Measurements from ENCODE around the gene CACNG5.
"Not testable (repeated sequence)": the region's sequence is repeated elsewhere in the genome, so short reads cannot be mapped to it uniquely, and the experiment has no call there.

Gene CACNG5

DNA sequence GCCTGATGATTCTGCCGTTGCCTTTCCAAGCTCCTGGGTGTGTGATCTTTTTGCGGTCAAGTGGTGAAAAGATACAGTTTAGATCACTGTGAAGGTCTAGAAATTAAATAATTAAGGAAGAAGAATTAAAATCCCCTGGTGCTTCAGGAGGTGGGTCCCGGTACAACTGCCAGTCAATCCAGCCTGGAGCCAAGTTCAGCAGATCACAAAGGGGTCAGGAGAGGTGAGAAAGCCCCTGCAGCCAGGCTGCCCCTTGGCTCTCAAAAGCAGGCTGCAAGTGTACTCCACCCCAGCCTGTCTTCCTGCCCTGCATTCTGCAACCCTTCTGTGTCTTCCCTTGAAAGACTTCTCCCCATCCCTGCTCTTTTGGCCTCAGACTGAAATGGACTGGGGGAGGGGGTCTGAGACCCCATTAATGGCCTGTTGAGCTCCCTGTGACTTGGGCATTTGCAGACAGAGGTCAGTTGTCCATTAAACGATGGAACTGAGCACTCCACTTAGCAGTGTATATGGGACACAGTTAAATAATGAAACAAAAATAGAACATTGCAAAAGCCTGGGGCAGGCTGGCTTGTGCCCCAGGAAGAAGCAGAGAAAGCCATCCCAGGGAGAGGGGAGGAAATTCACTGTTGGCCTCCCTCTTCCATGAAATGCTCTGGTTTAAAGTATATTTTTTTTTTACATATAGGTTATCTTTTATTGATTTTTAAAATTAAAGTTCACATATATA is 15.1 kb downstream of the CACNG5 start:
- DNase-seq: no peak

DNA sequence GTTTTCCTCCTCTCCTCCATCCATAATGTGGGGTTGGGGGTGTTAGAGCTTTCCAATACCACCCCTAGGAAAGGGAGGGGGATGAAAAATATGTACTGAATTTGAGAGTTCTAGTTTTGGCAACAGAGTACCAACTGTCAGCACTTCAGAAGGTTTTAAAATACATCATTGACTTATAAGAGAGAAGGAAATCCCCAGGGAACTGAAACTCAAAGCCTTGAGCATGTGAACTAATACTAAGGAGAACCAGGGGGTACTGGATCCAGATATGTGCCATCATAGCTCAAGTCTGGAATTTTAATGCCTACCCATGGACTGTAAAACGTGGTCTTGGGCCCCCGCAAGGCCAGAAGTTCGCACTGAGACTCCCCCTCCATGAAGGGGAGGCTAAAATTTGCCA is 15.8 kb downstream of the CACNG5 start:
- DNase-seq: no peak

DNA sequence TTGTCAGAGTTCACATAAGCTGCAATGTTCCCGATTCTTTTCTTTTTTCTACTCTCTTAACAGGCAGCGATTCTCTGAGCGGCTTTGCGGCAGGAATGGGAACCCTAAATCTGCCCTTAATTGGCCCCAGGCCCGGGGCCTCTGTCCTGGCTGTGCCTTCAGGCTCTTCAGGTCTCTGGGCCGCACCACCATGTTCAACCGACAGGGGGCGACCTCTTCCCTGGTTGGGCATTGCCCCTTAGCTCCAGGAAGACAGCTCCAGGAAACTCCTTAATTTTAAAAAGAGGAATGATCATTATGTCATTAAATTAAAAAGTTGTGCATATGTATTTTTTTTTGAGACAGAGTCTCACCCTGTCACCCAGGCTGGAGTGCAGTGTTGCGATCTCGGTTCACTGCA is 20.3 kb downstream of the CACNG5 start:
- no peak for DNase-seq

DNA sequence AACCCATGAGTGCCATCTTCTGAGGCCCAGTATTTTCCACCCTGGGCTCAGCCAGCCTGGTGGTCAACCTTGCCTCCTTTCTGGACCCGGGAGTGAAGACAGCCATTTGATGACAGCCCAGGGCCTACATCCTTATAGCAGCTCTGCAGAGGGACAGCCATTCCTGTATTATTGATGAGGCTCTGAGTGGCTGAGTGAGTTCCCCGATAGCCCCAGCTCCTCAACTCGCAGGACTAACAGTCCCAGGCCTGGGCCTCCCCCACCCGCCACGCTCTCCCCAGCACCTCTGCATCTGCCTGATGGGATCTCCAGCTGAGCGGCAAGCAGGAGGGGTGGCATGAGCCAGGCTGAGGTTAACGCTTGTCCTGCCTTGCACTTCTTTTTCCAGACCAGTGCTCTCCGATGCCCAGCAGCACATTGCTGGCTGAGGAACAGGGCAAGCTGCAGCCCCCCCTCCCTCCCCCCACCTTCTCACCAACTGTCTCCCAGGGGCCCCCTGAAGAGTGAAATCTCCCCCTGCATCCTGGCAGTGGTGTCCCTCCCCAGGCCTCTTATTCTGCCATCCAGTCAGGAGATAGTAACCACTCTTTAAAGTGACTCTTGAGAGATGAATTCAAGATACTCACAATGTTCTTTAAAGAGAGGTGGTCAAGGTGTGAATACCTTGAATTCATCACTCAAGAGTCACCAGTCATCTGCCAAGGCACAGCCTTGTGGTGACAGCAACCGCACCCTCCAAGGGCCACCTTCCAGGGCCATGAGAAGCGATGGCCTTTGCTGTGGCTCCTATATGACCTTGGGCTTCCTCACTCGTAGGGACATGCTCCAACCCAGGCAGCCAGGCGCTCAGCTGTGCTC is 23.5 kb downstream of the CACNG5 start:
- no peak for DNase-seq

DNA sequence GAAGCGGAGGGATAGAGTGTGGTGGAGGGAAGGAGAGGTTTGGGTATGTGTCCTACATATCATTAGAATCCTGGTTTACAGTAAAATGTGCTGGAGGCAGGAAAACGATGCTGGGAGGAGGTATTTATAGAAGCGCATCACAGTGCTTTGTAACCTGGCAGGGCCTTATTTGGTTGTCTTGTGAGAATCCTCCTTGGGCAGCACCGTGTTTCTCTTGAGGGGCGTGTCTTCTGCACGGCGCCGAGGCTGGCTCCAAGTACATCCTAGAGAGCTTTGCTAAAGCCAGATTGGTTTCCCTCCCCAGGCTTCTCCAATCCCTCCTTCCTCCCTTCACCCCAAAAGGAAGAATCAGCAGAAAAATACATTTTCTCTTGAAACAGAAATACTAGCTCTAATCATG is 24.4 kb downstream of the CACNG5 start:
- no peak for DNase-seq

DNA sequence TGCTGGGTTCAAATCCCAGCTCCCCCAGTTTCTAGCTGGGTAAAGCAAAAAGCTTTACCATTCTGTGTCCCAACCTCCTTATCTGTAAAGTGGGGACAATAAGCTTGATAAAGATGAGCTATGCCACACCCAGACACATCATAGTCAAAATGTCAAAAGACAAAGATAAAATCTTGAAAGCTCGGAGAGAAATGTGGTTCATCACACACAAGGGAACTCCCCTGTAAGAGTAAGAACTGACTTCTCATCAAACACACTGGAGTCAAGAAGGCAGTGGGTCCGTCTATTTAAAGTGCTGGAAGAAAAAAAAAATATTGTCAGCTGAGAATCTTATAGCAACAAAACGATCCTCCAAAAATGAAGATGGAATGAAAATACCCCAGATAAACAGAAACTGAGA is 25.3 kb downstream of the CACNG5 start:
- DNase-seq: no peak

DNA sequence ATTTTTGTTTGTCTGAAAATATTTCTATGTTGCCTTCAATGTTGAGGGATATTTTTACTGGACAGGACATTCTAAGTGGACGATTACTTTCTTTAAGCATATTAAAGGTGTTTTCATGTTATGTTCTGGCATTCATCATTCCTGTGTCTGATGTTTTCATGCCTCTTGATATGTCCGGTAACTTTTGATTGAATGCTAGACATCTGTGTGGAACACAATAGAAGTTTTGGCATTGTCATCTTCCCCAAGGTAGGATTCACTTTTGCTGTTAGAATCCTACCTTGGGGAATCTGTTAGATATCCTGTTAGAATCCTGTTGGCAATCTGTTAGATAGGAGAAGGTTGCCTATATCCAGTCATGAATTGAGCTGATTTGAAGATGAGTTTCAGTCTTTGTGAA is 28.9 kb downstream of the CACNG5 start:
- DNase-seq: no peak

DNA sequence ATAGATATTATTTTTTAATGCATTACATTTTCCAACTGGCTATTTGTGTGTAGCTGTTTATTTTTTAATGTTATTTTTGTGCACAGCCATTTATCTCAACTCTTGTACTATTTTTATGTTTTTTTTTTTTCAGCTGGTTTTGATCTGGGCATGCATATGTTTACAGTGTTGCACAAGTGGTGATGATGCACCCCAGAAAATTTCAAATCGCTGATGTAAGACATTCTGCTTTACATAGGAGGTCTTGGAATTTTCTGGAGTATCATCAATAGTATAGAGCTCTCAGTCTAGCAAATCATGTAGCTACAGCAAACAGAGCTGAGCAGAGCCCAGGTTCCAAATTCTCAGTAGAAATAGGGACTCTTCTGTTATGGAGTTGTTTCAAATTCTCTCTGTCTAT is 30.2 kb downstream of the CACNG5 start:
- DNase-seq: no peak

DNA sequence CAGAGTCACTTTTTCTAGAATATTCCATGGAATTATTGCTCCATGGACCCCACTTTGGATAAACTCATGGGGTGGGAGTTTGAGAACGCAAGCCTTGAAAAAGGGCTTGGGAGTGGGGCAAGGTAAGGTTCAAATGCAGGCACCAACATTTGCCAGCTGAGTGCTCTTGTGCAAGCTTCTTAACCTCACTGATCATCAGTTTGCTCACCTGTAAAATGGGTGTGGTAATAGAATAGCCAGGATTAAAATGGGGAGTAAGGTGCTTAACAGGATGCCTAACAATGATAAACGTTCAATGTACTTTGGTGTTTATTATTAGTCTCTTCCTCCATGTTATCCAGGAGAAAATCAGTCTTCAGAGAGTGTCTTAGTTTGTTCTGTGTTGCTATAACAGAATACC is 39.0 kb downstream of the CACNG5 start:
- no peak for DNase-seq

DNA sequence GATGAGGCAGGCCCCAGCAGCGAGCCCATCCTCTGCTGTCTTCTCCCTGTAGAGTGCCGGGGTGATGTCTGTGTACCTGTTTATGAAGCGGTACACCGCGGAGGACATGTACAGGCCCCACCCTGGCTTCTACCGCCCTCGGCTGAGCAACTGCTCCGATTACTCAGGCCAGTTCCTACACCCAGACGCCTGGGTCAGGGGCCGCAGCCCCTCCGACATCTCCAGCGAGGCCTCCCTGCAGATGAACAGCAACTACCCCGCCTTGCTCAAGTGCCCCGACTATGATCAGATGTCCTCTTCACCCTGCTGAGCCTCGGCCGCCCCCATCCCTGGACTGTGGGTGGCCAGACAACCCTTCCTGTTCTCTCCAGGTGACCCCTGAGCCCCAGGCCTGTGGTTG is 50.0 kb downstream of the CACNG5 start:
- DNase-seq: no peak

DNA sequence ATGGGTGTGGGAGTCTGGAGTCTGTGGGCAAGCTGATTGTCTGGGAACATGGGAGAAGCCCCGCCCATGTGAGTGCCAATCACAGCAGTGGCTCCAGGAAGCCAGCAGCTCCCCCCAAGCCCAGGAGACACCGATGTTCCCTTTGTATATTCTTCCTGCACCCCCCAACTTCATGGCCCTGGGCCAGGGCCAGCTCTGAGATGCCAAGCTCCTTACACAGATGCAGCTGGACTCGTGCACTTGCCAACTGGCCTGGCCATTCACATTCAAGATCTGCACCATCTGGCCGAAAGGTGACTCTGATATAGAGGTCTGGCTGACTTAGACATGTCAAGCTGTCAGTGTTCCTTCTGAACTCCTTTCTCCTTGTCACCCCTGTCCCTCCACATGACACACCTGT is 50.5 kb downstream of the CACNG5 start:
- no peak for DNase-seq

DNA sequence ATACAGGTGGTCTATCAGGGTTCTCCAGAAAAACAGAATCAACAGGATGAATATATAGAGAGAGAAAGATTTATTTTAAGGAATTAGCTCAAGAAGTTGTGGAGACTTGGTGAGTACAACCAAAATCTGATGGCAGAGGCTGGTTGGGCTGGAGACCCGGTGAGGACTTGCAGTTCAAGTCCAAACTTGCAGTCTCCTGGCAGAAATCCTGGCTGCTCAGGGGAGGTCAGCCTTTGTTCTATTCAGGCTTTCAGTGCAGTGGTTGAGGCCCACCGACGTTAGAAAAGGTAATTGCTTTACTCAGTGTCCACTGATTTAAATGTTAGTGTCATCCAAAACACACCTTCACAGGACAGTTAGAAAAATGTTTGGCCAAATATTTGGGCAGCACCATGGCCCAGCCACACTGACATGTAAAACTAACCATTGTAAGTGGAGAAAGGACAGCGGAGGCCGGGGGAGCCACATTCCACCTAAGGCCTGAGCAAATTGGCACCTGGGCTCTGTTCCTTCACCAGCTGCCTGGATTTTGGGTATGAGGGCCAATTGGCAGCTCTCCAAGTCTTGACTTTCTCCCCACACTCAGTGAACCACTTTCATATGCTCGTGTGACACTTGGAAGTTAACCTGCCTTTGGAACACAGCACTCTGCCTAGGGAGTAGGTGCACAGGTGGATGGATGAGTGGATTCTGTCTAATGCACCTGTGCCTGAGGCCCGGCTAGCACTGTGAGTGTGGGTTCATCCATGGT is 54.7 kb downstream of the CACNG5 start:
- DNase-seq: no peak

DNA sequence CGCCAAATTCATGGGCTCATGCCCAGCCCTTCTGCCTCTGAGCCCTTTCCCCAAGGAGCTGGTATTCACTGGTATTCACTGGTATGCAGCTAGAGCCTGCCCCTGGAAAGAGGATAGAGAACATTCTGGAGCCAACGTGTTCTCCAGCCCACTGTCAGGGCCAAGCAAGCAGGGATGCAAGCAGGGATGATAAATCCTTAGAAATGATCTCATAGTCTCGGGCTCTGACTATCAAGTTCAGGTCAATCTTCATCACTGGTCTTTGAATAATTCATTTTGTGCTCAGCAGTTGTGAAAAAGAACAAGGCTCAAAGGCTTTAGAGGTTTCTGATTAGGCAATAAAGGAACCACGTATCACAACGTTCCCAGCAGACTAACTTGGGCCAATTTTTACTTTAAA is 57.3 kb downstream of the CACNG5 start:
- DNase-seq: no peak

DNA sequence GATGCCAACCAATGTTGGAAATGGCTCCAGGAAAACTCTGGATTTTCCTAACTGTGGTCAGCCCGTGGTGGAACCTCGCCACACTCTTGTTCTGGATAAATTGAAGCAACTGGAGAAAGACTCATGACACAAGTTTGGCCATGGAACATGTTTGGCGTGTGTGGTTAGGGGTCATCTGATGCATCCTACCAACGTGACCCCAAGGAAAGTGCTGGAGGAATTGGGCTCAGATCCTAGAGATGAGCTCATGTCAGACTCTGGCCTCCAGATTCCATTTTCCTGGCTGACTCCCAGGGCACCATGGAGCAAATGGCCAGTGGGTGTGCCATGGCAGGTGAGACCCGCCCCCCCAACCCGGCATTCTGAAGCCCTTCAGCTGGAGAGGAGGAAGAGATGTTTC is 58.5 kb downstream of the CACNG5 start:
- no peak for DNase-seq

DNA sequence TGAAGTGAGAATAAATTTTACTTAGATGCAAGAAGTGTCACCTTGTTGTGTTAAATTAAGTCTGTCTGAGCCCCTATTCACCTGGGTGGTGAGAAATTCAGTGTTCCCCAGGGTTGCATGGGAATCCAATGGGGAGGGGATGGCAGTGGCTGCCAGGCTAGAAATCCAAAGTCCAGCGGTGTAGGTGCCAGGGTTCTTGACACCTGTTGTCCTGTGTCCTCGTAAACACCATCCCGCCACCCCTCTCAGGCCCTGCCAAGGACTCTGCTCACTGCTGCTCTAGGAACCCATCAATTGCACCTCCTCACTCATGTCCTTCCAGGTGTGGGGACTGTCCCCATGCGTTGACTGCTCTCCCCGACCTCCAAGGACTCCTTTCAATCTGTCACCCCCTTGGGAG is 58.9 kb downstream of the CACNG5 start:
- DNase-seq: no peak

DNA sequence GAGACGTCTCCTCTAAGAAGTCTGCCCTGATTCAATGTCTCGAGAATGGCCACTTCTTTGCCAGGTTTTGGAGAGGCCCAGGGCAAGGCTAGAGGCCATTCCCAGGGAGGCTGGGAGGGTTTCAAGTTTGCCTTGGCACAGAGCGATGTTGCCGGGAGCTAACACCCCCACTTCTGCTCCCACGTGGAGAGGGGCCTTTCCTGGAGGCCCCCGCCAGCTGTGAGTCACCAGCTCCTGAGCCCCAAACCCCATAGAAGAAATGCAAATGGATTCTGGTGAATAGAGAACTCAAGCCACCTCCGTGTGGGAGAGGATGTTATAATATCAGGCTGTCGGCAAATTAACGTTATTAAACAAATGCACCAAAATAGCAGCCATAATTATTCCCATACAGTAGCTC is 62.2 kb downstream of the CACNG5 start:
- no peak for DNase-seq

DNA sequence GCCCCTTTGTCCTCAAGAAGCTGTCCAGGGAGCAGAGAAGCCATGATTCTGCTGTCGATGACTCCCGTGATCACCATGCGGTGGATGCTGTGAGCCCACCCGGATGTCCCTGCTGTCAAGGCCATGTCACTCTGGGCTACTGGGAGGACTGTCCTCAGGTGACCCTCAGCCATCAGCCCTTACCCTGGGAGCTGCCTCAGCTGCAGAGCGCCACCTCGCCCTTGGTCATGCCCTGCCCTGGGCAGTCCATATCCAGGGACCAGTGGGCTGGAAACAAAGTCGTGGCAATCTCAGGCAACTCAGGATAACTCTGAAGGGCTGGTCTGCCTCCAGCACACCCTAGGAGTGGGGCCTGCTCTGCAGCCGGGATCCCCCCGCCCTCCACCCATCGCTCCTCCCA is 63.6 kb downstream of the CACNG5 start:
- DNase-seq: no peak

DNA sequence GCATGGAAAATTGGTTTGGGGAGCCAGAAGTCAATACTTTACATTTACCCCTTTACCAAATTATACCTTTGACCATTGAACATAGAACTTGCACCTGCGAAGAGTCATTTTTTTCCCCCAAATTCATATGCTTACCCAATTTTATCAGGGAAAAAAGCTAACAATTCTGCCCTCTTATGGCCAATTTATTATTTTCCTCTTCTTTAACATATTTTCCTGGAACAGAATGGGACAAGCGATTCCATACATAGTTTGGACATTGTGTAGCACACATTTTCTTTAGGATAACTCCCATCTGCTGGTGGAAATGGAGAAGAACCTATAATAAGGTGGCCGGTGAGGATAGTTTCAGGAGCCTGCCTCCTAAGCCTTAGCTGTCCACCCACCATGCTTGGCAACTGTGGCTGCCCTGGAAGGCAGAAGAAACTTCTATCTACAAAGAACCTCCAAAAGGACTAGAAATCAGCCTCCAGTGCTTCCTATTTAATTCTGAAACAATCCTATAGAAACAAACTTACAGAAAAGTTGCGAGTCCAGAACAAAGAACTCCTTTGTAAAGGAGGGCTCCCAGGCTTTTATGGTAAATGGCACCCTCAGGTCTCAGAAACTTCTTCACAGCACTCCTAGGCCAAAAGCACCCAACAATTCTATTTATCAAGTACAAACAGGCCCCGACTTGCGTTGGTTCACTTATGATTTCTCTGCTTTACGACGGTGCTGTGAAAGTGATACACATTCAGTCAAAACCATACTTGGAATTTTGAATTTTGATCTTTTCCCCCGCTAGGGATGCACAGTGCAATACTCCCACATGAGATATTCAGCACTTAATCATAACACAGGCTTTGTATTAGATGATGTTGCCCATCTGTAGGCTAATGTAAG is 65.5 kb downstream of the CACNG5 start:
- DNase-seq: no peak

DNA sequence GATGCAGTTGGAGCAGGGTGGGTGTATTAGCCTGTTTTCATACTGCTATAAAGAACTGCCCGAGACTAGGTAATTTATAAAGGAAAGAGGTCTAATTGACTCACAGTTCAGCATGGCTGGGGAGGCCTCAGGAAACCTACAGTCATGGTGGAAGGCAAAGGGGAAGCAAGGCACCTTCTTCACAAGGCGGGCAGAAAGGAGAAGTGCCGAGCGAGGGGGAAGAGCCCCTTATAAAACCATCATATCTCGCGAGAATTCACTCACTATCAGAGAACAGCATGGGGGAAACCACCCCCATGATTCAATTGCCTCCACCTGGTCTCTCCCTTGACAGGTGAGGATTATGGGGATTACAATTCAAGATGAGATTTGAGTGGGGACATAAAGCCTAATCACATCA is 68.4 kb downstream of the CACNG5 start:
- DNase-seq: not testable (repeated sequence)

DNA sequence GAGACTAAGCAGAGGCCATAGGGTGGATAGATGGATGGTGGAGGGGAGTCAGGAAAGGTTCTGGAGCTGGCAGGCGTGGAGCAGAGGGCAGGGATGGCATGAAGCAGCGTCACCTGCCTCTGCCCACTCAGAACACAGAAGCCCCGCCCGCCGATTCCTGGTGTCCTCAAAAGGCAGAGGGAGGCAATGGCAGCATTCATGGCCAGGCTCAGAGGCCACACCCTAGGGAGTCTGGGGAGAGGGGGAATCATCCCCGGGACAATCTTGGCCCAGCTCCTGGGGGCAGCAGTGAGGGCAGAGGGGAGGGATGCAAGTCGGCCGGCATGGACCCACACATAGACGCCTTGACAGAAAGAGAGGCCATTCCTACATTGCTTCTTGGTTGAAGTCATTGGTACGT is 68.9 kb downstream of the CACNG5 start:
- no peak for DNase-seq

DNA sequence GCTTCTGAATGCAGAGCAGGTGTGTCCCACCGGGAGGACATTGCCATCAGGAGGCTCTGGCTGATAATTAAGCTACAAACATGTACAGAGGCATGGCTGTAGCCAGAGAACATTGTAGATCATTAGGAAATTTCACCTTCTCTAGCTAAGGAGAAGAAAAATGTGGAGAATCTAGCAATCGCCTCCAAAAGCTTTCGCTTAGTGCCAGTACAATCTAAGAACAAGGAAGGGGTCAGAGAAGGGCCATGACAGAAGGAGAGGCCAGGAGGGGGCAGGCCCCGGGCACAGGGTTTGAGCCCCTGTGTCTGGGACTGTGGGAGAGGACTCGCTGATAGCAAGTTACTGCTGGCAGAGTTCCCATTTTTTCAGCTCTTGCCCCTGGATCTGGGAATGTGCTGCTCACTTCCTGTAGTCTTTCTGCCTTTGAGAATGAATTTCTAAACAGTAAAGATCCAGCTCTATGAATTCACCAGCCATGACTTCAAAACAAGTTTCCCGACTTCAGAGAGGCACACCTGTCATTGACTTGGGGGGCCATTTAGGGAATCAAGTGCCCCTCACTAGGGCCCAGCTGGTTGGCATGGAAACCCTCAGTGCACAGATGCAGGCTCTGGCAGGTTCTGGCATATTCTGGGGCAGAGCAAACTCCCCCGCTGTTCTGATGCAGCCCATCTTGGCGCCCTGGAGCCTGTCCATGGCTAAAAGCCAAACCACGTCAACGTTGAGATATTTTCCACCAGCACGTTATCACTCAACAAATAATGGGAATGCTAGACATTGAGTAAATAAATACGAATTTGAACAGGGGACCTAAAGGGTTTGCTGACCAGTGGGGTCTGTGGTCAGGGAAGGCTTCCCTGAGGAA is 70.1 kb downstream of the CACNG5 start:
- peak; percentile 53 for DNase-seq

Measured in NCI-H2029 treated with DMSO at 0.1 percent for 48 hours (cell line).